Mesothelial cell of epicardium (in vitro differentiated cells): ENCODE data around the gene GPBP1. TPM values are rescaled to one million over a fixed set of nuclear protein-coding genes. Genes with fewer than 3 reads are reported as not detected.

Experiments
- DNase-seq, 2 experiments: peaks; one replicate each; pipeline ENCODE4 v3.0.0; 2021; ENCODE audit warnings: low spot score in 2 of 2; ENCODE audit not compliant: unreplicated experiment in 2 of 2
- H3K27ac Mint-ChIP-seq: 2 replicates; pipeline ENCODE4 v1.8.0; 2021; ENCODE audit warnings: mixed read lengths
- H3K27me3 Mint-ChIP-seq: 2 replicates; pipeline ENCODE4 v1.8.0; 2021; ENCODE audit warnings: low read depth, mixed read lengths
- H3K36me3 Mint-ChIP-seq: 2 replicates; pipeline ENCODE4 v1.8.0; 2021; ENCODE audit warnings: mixed read lengths
- H3K4me1 Mint-ChIP-seq: 2 replicates; pipeline ENCODE4 v1.8.0; 2021; ENCODE audit warnings: mixed read lengths
- H3K4me3 Mint-ChIP-seq: 2 replicates; pipeline ENCODE4 v1.8.0; 2021; ENCODE audit warnings: mild to moderate bottlenecking, moderate library complexity, mixed read lengths
- H3K9me3 Mint-ChIP-seq: 2 replicates; pipeline ENCODE4 v1.8.0; 2021; ENCODE audit warnings: mixed read lengths
- total RNA-seq: library from RNA; stranded (reverse); gene quantifications from 3 replicates; pipeline ENCODE4 v1.2.1, GENCODE V29; 2021
- TF ChIP-seq, protein P1 (sequence below): fragments of 200-600 bp; sonication (generic); IDR thresholded peaks from one replicate; pipeline ENCODE4 v1.5.0; 2021; ENCODE audit warnings: antibody characterized with exemption; ENCODE audit not compliant: unreplicated experiment

The GPBP1 gene
- total RNA-seq, 1 donor from 2014 or later: 125 TPM

DNA sequence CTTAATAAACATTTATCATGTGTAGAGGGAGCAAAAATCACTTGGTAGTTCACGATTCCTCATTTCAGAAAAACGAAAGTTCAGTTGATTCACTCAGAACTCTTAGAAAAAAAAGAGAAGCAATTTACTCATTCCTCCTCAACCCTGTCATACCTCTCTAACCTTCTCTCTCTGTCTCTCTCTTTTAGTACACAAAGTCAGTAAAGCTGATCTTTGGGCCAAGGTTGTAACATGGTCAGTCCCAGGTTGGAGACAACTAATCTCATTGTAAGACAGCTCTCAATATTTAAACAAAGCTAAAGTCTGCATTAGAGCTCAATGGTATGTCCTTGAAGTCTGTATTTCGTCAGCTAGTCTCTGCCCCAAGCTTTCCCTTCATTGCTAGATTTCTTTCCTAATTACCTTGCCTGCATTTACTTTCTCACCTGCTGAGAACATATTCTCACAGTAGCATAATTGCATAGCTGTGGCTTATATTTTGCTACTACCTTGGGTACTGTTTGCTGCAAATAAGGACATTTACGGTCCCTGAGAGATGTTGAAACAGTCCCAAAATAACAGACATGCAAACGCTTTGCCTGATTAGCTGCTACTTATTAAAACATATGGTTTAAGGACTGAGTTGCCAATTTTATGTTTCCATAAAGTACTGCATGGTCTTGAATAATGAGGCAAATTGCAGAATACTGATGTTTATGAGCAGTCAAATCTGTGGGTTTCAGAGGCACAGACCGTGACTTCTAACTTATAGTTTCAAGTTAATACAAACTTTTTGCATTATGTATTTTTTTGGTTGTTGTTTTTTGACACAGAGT lies 138.3 kb downstream of the GPBP1 start:
- no peak for DNase-seq
- Mint-ChIP-seq H3K27ac (no peak overlapping the region), H3K9me3 (peaks cover 28% of the 10 kb centered on the region), H3K27me3 (no peaks in the 10 kb centered on the region), H3K36me3 (peaks cover 15% of the 10 kb centered on the region), H3K4me3 (no peak overlapping the region), H3K4me1 (peaks cover 6% of the 10 kb centered on the region)
- TF ChIP-seq, protein P1, sequence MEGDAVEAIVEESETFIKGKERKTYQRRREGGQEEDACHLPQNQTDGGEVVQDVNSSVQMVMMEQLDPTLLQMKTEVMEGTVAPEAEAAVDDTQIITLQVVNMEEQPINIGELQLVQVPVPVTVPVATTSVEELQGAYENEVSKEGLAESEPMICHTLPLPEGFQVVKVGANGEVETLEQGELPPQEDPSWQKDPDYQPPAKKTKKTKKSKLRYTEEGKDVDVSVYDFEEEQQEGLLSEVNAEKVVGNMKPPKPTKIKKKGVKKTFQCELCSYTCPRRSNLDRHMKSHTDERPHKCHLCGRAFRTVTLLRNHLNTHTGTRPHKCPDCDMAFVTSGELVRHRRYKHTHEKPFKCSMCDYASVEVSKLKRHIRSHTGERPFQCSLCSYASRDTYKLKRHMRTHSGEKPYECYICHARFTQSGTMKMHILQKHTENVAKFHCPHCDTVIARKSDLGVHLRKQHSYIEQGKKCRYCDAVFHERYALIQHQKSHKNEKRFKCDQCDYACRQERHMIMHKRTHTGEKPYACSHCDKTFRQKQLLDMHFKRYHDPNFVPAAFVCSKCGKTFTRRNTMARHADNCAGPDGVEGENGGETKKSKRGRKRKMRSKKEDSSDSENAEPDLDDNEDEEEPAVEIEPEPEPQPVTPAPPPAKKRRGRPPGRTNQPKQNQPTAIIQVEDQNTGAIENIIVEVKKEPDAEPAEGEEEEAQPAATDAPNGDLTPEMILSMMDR: no peak

DNA sequence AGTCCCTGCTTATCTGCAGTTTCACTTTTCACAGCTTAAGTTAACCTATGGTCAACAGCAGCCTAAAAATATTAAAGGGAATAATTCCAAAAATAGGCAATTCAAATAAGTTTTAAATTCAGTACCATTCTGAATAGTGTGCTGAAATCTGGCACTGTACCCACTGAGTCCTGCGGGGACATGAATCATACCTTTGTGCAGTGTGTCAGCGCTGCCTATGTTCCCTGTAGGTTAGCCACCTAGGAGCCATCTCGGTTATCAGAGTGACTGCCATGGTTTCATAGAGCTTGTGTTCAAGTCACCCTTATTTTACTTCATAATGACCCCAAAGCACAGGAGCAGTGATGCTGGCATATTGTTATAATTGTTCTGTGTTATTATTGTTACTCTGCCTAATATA lies 139.9 kb downstream of the GPBP1 start:
- Mint-ChIP-seq H3K4me1 (peaks cover 8% of the 10 kb centered on the region), H3K27ac (no peak overlapping the region), H3K27me3 (no peaks in the 10 kb centered on the region), H3K36me3 (peaks cover 8% of the 10 kb centered on the region), H3K9me3 (peaks cover 16% of the 10 kb centered on the region), H3K4me3 (no peak overlapping the region)
- no peak for DNase-seq
- TF ChIP-seq, protein P1: no peak

Other genes with a start within 250 kb of the GPBP1 start
- 31.1 to 40.8 TPM (median 37.2 TPM) in 3 replicates for gene MIER3, start 221.9 kb upstream of the GPBP1 start, total RNA-seq